Esophagus muscularis mucosa (tissue), 4 donors: ENCODE results near the gene MAGEF1. TPM values are rescaled to one million over a fixed set of nuclear protein-coding genes. Genes with fewer than 3 reads are reported as not detected.

Source experiments
- DNase-seq: peaks from one replicate; pipeline ENCODE4 v3.0.0-alpha.2; 2017; ENCODE audit errors: extremely low spot score
- H3K27ac ChIP-seq, 4 donors: fragments of 200-600 bp; sonication (generic); replicated peaks in 1 of 4; 1 replicate in 3 of 4; 2 replicates in 1 of 4; pipeline ENCODE4 v1.5.1; 2016 to 2019; ENCODE audit warnings: mild to moderate bottlenecking in 1 of 4
- H3K27me3 ChIP-seq, 4 donors: fragments of 200-600 bp; sonication (generic); one replicate each; pipeline versions ENCODE4 v1.5.1 to v1.6.0; 2016 to 2019
- H3K36me3 ChIP-seq, 4 donors: fragments of 200-600 bp; sonication (generic); one replicate each; pipeline ENCODE4 v1.5.1; 2016 to 2019
- H3K4me1 ChIP-seq, 4 donors: fragments of 200-600 bp; sonication (generic); one replicate each; pipeline ENCODE4 v1.5.1; 2016 to 2019
- H3K4me3 ChIP-seq, 4 donors: fragments of 200-600 bp; sonication (generic); 1 replicate in 2 of 4; 2 replicates in 2 of 4; pipeline ENCODE4 v1.5.1; 2016 to 2019; ENCODE audit warnings: mild to moderate bottlenecking in 4 of 4, moderate library complexity in 1 of 4
- H3K9me3 ChIP-seq, 4 donors: fragments of 200-600 bp; sonication (generic); 1 replicate in 3 of 4; 2 replicates in 1 of 4; pipeline ENCODE4 v1.5.1; 2016 to 2019
- CTCF ChIP-seq, 3 experiments: fragments of 200-600 bp in 2 of 3; fragments of 450-650 bp in 1 of 3; sonication (generic) in 2 of 3; IDR thresholded peaks; one replicate each; pipeline ENCODE4 v1.5.1; 2017 to 2019; ENCODE audit warnings: antibody characterized with exemption in 3 of 3, mild to moderate bottlenecking in 2 of 3, moderate library complexity in 1 of 3
- EP300 ChIP-seq: sonication (generic); formaldehyde crosslinking; IDR thresholded peaks from one replicate; pipeline ENCODE4 v1.6.1; 2017; ENCODE audit warnings: antibody characterized with exemption
- POLR2A ChIP-seq: fragments of 450-650 bp; IDR thresholded peaks from one replicate; pipeline ENCODE4 v1.6.1; 2017; ENCODE audit warnings: antibody characterized with exemption, moderate library complexity, mild to moderate bottlenecking, low read depth
- POLR2AphosphoS5 ChIP-seq, 2 donors: sonication (generic); formaldehyde crosslinking; IDR thresholded peaks; one replicate each; pipeline ENCODE4 v1.6.1; 2017; ENCODE audit warnings: antibody characterized with exemption in 2 of 2
- WGBS: methylation state at CpG from one replicate; pipeline ENCODE4 v1.1.5; 2018; 5-methylcytosine and 5-hydroxymethylcytosine counted together
- intact Hi-C: fragments of 100-400 bp; cut with DNase I; formaldehyde crosslinking; loops from one replicate; pipeline ENCODE4 v1.15.1; 2023
- total RNA-seq, 4 donors: library from RNA; depleted of rRNA; stranded (reverse); fragments of >200 nt; gene quantifications; one replicate each; pipeline versions ENCODE4 v1.1.0 to v1.2.1, GENCODE V29; 2016

MAGEF1 gene
- total RNA-seq, 4 donors from 2014 or later: 23.5 to 50.9 (median 34.1) TPM

GRCh38 chr3:184746131-184747120 is 34.6 kb upstream of the MAGEF1 start:
- H3K4me1 ChIP-seq: peaks cover 0 to 4% (median 0%) of the 10 kb centered on the region in 4 donors
- WGBS: 91% methylated on average over 14 of the region's 14 CpGs
- no peak for DNase-seq
- H3K4me3 ChIP-seq: no peak overlapping the region
- no peak overlapping the region for H3K27ac ChIP-seq
- H3K36me3 ChIP-seq: no peaks in the 10 kb centered on the region
- no peaks in the 10 kb centered on the region for H3K9me3 ChIP-seq
- H3K27me3 ChIP-seq: peaks cover 0 to 5% (median 0%) of the 10 kb centered on the region in 4 donors
- intact Hi-C loops: no loop called here
- TF ChIP-seq POLR2AphosphoS5 (IDR thresholded peaks at IDR 0.05) (no peak), POLR2A (no peak), EP300 (no peak), CTCF (IDR thresholded peaks at IDR 0.05) (no peak)

GRCh38 chr3:184745526-184745925 is 33.7 kb upstream of the MAGEF1 start:
- DNase-seq: no peak
- intact Hi-C loops: no loop called here

GRCh38 chr3:184743248-184743647 is 31.4 kb upstream of the MAGEF1 start:
- no peak for TF ChIP-seq POLR2AphosphoS5 (IDR thresholded peaks at IDR 0.05)
- TF ChIP-seq EP300: no peak
- TF ChIP-seq POLR2A: no peak
- TF ChIP-seq CTCF (IDR thresholded peaks at IDR 0.05): no peak
- Histone ChIP-seq H3K27ac (no peak overlapping the region), H3K4me1 (peaks cover 0 to 4% (median 2%) of the 10 kb centered on the region in 4 donors), H3K36me3 (no peaks in the 10 kb centered on the region), H3K27me3 (peaks cover 0 to 5% (median 0%) of the 10 kb centered on the region in 4 donors), H3K9me3 (no peaks in the 10 kb centered on the region), H3K4me3 (no peak overlapping the region)
- intact Hi-C loops: no loop called here
- WGBS: 93% methylated on average over 3 of the region's 3 CpGs
- DNase-seq: no peak

More at GRCh38 chr3:184745526-184745925, 33.7 kb upstream of the MAGEF1 start:
- TF ChIP-seq POLR2A: no peak
- TF ChIP-seq CTCF (IDR thresholded peaks at IDR 0.05): no peak
- TF ChIP-seq EP300: no peak
- TF ChIP-seq POLR2AphosphoS5 (IDR thresholded peaks at IDR 0.05): no peak
- 97% methylated on average over 11 of the region's 11 CpGs for WGBS
- Histone ChIP-seq H3K9me3 (no peaks in the 10 kb centered on the region), H3K36me3 (no peaks in the 10 kb centered on the region), H3K4me1 (peaks cover 0 to 4% (median 0%) of the 10 kb centered on the region in 4 donors), H3K27ac (no peak overlapping the region), H3K27me3 (peaks cover 0 to 5% (median 0%) of the 10 kb centered on the region in 4 donors), H3K4me3 (no peak overlapping the region)

GRCh38 chr3:184742676-184743135 is 30.8 kb upstream of the MAGEF1 start:
- 60% methylated on average over 4 of the region's 4 CpGs for WGBS
- H3K27ac ChIP-seq: no peak overlapping the region
- DNase-seq: no peak
- H3K9me3 ChIP-seq: no peaks in the 10 kb centered on the region
- H3K4me1 ChIP-seq: peaks cover 0 to 9% (median 7%) of the 10 kb centered on the region in 4 donors
- no peak for TF ChIP-seq POLR2AphosphoS5 (IDR thresholded peaks at IDR 0.05)
- TF ChIP-seq POLR2A: no peak
- no peak for TF ChIP-seq CTCF (IDR thresholded peaks at IDR 0.05)
- TF ChIP-seq EP300: no peak
- no peak overlapping the region for H3K4me3 ChIP-seq
- no peaks in the 10 kb centered on the region for H3K36me3 ChIP-seq
- intact Hi-C loops: no loop called here
- H3K27me3 ChIP-seq: peaks cover 0 to 5% (median 0%) of the 10 kb centered on the region in 4 donors
